NCI-H748 treated with DMSO at 0.1 percent for 48 hours (cell line): Measurements from ENCODE around the gene BIRC3.

ENCODE experiments used
- DNase-seq: peaks from one replicate; lab custom pipeline; 2025; lab: John Stamatoyannopoulos, UW

Gene BIRC3

GRCh38 chr11:102375720-102376399 is 58.6 kb downstream of the BIRC3 start:
- no peak for DNase-seq

GRCh38 chr11:102377891-102378290 is 60.6 kb downstream of the BIRC3 start:
- DNase-seq, result no peak

GRCh38 chr11:102378818-102379217 is 61.5 kb downstream of the BIRC3 start:
- DNase-seq, result no peak

GRCh38 chr11:102382384-102382783 is 65.1 kb downstream of the BIRC3 start:
- DNase-seq, result no peak

- DNase-seq, result no peak
Observed at GRCh38 chr11:102383839-102384238, 66.6 kb downstream of the BIRC3 start.

GRCh38 chr11:102384419-102385079 is 67.3 kb downstream of the BIRC3 start:
- no peak for DNase-seq

GRCh38 chr11:102385085-102386007 is 68.1 kb downstream of the BIRC3 start:
- no peak for DNase-seq

GRCh38 chr11:102386136-102386734 is 69.0 kb downstream of the BIRC3 start:
- no peak for DNase-seq

- DNase-seq, result no peak
Observed at GRCh38 chr11:102387043-102387781, 69.9 kb downstream of the BIRC3 start.
